ENCODE measurements around the gene IPO5.
"Not testable (repeated sequence)": the region's sequence is repeated elsewhere in the genome, so short reads cannot be mapped to it uniquely, and the experiment has no call there.

IPO5 gene

GRCh38 chr13:97953376-97953970 is at the start of gene IPO5:
Gene IPO5, plus strand, starts transcription at chr13:97953675. Its CDS starts 23,022 bp downstream, at chr13:97976697.
- no peak for DNase-seq

GRCh38 chr13:97904059-97904458 is 49.4 kb upstream of the IPO5 start:
- no peak for DNase-seq

GRCh38 chr13:97905517-97905916 is 48.0 kb upstream of the IPO5 start:
- DNase-seq = no peak

GRCh38 chr13:97911311-97912138 is 42.0 kb upstream of the IPO5 start:
- DNase-seq = no peak

- DNase-seq = no peak
These were observed 41.3 kb upstream of the IPO5 start for GRCh38 chr13:97912139-97912535.

- DNase-seq = no peak
These were observed 40.3 kb upstream of the IPO5 start for GRCh38 chr13:97913206-97913605.

GRCh38 chr13:97914540-97914939 is 38.9 kb upstream of the IPO5 start:
- DNase-seq = no peak

GRCh38 chr13:97921176-97921816 is 32.2 kb upstream of the IPO5 start:
- no peak for DNase-seq

GRCh38 chr13:97928301-97928700 is 25.2 kb upstream of the IPO5 start:
- DNase-seq = no peak

GRCh38 chr13:97932036-97932435 is 21.4 kb upstream of the IPO5 start:
- DNase-seq = no peak

- DNase-seq = no peak
These were observed 20.8 kb upstream of the IPO5 start for GRCh38 chr13:97932647-97933046.

GRCh38 chr13:97933776-97934175 is 19.7 kb upstream of the IPO5 start:
- DNase-seq = no peak

GRCh38 chr13:97934590-97934989 is 18.9 kb upstream of the IPO5 start:
- DNase-seq = no peak

GRCh38 chr13:97935071-97935470 is 18.4 kb upstream of the IPO5 start:
- DNase-seq = no peak

GRCh38 chr13:97936036-97936435 is 17.4 kb upstream of the IPO5 start:
- DNase-seq = no peak

- no peak for DNase-seq
These were observed 14.6 kb upstream of the IPO5 start for GRCh38 chr13:97938706-97939475.

GRCh38 chr13:97944396-97945029 is 9.0 kb upstream of the IPO5 start:
- DNase-seq = no peak

- DNase-seq = no peak
These were observed 8.1 kb upstream of the IPO5 start for GRCh38 chr13:97945342-97945741.

GRCh38 chr13:97945792-97946419 is 7.6 kb upstream of the IPO5 start:
- no peak for DNase-seq

- DNase-seq = no peak
These were observed 6.4 kb upstream of the IPO5 start for GRCh38 chr13:97946951-97947588.

GRCh38 chr13:97948041-97948440 is 5.4 kb upstream of the IPO5 start:
- no peak for DNase-seq

- not testable (repeated sequence) for DNase-seq
These were observed 4.2 kb upstream of the IPO5 start for GRCh38 chr13:97949316-97949715.
